K562 (cell line): ENCODE data around the gene C6orf62. TPM values are rescaled to one million over a fixed set of nuclear protein-coding genes. Genes with fewer than 3 reads are reported as not detected.

Experiments
- ATF7 ChIP-seq: fragments of 450-650 bp; IDR thresholded peaks from 2 replicates; pipeline ENCODE4 v1.7.1; 2014; ENCODE audit warnings: mild to moderate bottlenecking, moderate library complexity
- BRF1 ChIP-seq: IDR thresholded peaks from 3 replicates; pipeline ENCODE4 v1.6.1; 2011; ENCODE audit warnings: borderline replicate concordance, mild to moderate bottlenecking; ENCODE audit not compliant: insufficient read length; ENCODE audit errors: extremely low read depth
- CCNT2 ChIP-seq: IDR thresholded peaks from 2 replicates; pipeline ENCODE4 v1.6.1; 2011; ENCODE audit warnings: borderline replicate concordance, low read depth, mild to moderate bottlenecking, moderate library complexity, mixed read lengths, low read length; ENCODE audit not compliant: insufficient read length; ENCODE audit errors: extremely low read depth
- ELF1 ChIP-seq: fragments of 200-800 bp; sonication (Bioruptor generic); IDR thresholded peaks from 2 replicates; pipeline ENCODE4 v1.6.1; 2016; ENCODE audit warnings: missing genetic modification characterization, missing compliant biosample characterization
- FIP1L1 ChIP-seq: fragments of 200-400 bp; formaldehyde crosslinking; IDR thresholded peaks from 2 replicates; pipeline ENCODE4 v1.6.1; 2018; ENCODE audit warnings: mild to moderate bottlenecking, low read depth, low read length; ENCODE audit not compliant: poor library complexity, severe bottlenecking
- GTF2F1 ChIP-seq: IDR thresholded peaks from 2 replicates; pipeline ENCODE4 v1.6.1; 2011; ENCODE audit warnings: low read depth, low read length, improper control_type of control experiment
- KHSRP ChIP-seq: fragments of 450-650 bp; IDR thresholded peaks from 2 replicates; pipeline ENCODE4 v1.6.1; 2017
- MBD2 ChIP-seq: sonication (generic); IDR thresholded peaks from 2 replicates; pipeline ENCODE4 v1.6.1; 2016; ENCODE audit warnings: low read depth, borderline replicate concordance
- NR3C1 ChIP-seq: sonication (generic); formaldehyde crosslinking; IDR thresholded peaks from 2 replicates; pipeline ENCODE4 v1.8.1; 2022; ENCODE audit warnings: missing genetic modification reagents
- PTRF ChIP-seq: fragments of 450-650 bp; IDR thresholded peaks from 2 replicates; pipeline ENCODE4 v1.6.1; 2016; ENCODE audit warnings: mild to moderate bottlenecking, missing genetic modification characterization, missing compliant biosample characterization
- SLC30A9 ChIP-seq: fragments of 250-450 bp; sonication (Bioruptor Pico); IDR thresholded peaks from 2 replicates; pipeline ENCODE4 v1.8.0; 2022; ENCODE audit warnings: mild to moderate bottlenecking, moderate library complexity
- SMC3 ChIP-seq: conservative IDR thresholded peaks from 2 replicates; pipeline ENCODE4 v1.6.1; 2011; ENCODE audit warnings: low read depth, low read length, improper control_type of control experiment; ENCODE audit not compliant: insufficient read depth
- SP1 ChIP-seq: sonication (generic); formaldehyde crosslinking; IDR thresholded peaks from 2 replicates; pipeline ENCODE4 v1.8.1; 2022; ENCODE audit warnings: mild to moderate bottlenecking, missing genetic modification reagents
- SP2 ChIP-seq: IDR thresholded peaks from 2 replicates; pipeline ENCODE4 v1.6.1; 2011; ENCODE audit warnings: mild to moderate bottlenecking, low read depth, low read length, moderate library complexity; ENCODE audit not compliant: poor library complexity, severe bottlenecking; ENCODE audit errors: extremely low read depth
- SRSF3 ChIP-seq: fragments of 200-400 bp; formaldehyde crosslinking; IDR thresholded peaks from 2 replicates; pipeline ENCODE4 v1.6.1; 2016; ENCODE audit warnings: mild to moderate bottlenecking, low read length, moderate library complexity; ENCODE audit not compliant: insufficient read depth
- STAT5A ChIP-seq: IDR thresholded peaks from 2 replicates; pipeline ENCODE4 v1.6.1; 2012; ENCODE audit warnings: low read length, inconsistent platforms, borderline replicate concordance
- STAT5B ChIP-seq: fragments of 250-450 bp; sonication (Bioruptor Pico); IDR thresholded peaks from 2 replicates; pipeline ENCODE4 v1.8.0; 2021; ENCODE audit warnings: mild to moderate bottlenecking, inconsistent platforms
- TFAP4 ChIP-seq: sonication (generic); formaldehyde crosslinking; IDR thresholded peaks from 2 replicates; pipeline ENCODE4 v1.8.0; 2022; ENCODE audit warnings: missing genetic modification reagents, mild to moderate bottlenecking, moderate library complexity, borderline replicate concordance
- YBX1 ChIP-seq: fragments of 450-650 bp; IDR thresholded peaks from 2 replicates; pipeline ENCODE4 v1.7.1; 2016; ENCODE audit warnings: mild to moderate bottlenecking
- ZBTB11 ChIP-seq, 3 experiments: fragments of 200-800 bp in 1 of 3; fragments of 250-450 bp in 1 of 3; fragments of 450-650 bp in 1 of 3; sonication (Bioruptor Pico) in 1 of 3; sonication (Bioruptor generic) in 1 of 3; formaldehyde crosslinking in 1 of 3; IDR thresholded peaks; 2 replicates each; pipeline versions ENCODE4 v1.6.1 to v1.8.0; 2016 to 2022; ENCODE audit warnings: mild to moderate bottlenecking in 2 of 3, missing genetic modification characterization in 2 of 3, missing compliant biosample characterization in 1 of 3, moderate library complexity in 1 of 3
- ZFP91 ChIP-seq: sonication (generic); formaldehyde crosslinking; IDR thresholded peaks from 2 replicates; pipeline ENCODE4 v1.8.0; 2022; ENCODE audit warnings: mild to moderate bottlenecking, missing genetic modification reagents
- ZSCAN32 ChIP-seq: fragments of 450-650 bp; formaldehyde crosslinking; IDR thresholded peaks from 2 replicates; pipeline ENCODE4 v1.4.0; 2020; ENCODE audit warnings: mild to moderate bottlenecking, moderate library complexity
- polyA plus RNA-seq, 8 experiments: library from polyadenylated mRNA; depleted of rRNA in 4 of 8; stranded (reverse) in 5 of 8; unstranded in 3 of 8; fragments of >200 nt; fragmentation: Nextera tagmentation in 2 of 8; fragmentation: Illumina TruSeq in 1 of 8; extraction: Ambion mirVana in 2 of 8; extraction: Trizol in 1 of 8; gene quantifications; 2 replicates each; pipeline versions ENCODE4 v1.2.1 to v1.2.3, GENCODE V29; 2011 to 2014; ENCODE audit warnings: inconsistent platforms in 1 of 8, missing spikeins in 1 of 8
- total RNA-seq, 7 experiments: library from RNA; depleted of rRNA in 6 of 7; stranded (reverse); fragments of >200 nt in 6 of 7; fragmentation: Illumina TruSeq in 2 of 7; extraction: Trizol in 2 of 7; gene quantifications; 2 replicates each; pipeline versions ENCODE4 v1.2.1 to v1.2.3, GENCODE V29; 2011 to 2021; ENCODE audit warnings: low replicate concordance in 1 of 7

Gene C6orf62
- total and polyA plus RNA-seq, 9 of the 15 experiments (the other 6 are each of a cell fraction or from before 2014, with no cell fraction given) = 48.5 to 579 (median 111) TPM

- TF ChIP-seq BRF1 (no peak), TFAP4 (CRISPR knock-in tag) (peak; percentile 22; the same call in 1 of the 2 replicates), ELF1 (tag) (peak; percentile 99), SP2 (no peak), YBX1 (no peak), ATF7 (peak; percentile 100), GTF2F1 (peak; percentile 88), FIP1L1 (no peak), STAT5B (CRISPR knock-in tag) (no peak), ZFP91 (CRISPR knock-in tag) (no peak), MBD2 (peak; percentile 96), STAT5A (no peak; the same call in 1 of the 2 replicates), PTRF (tag) (no peak), SP1 (CRISPR knock-in tag) (peak; percentile 94), NR3C1 (no peak), CCNT2 (peak; percentile 42), ZSCAN32 (CRISPR knock-in tag) (no peak; the same call in 1 of the 2 replicates), ZBTB11 (CRISPR knock-in tag; IDR thresholded peaks at IDR 0.05) (no peak), SRSF3 (0 out of 2 replicates have a peak, but pooled peaks have one; percentile 51), KHSRP (peak; percentile 58; the same call in 1 of the 2 replicates), SLC30A9 (CRISPR knock-in tag) (no peak), SMC3 (no peak)
Observed at GRCh38 chr6:24720604-24721460, 1.9 kb upstream of the C6orf62 start (continued).
